Measurements from ENCODE around the gene KDM6B.

KDM6B gene

DNA sequence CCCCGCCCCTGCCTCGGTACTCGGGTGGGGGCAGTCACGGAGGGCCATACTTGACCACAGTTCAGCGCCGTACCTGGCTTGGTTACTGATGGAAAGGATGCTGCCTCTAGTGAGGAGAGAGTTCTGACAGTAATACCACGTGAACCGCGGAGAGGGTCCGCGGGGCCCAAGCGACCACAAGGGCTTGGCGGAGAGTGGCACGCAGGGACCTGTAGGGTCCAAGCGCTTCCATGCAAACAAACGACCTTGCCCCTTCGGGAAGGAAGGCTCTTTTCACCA, 9.2 kb downstream of the KDM6B start:
- no peak for DNase-seq (ENCODE audit: low spot score)
- in situ Hi-C loops (cut with MboI; ENCODE audit: low pct_unique_long_range_greater_than_20kb, low sequenced_read_pairs, unreplicated experiment), result no loop called here
- TF ChIP-seq, protein P1, sequence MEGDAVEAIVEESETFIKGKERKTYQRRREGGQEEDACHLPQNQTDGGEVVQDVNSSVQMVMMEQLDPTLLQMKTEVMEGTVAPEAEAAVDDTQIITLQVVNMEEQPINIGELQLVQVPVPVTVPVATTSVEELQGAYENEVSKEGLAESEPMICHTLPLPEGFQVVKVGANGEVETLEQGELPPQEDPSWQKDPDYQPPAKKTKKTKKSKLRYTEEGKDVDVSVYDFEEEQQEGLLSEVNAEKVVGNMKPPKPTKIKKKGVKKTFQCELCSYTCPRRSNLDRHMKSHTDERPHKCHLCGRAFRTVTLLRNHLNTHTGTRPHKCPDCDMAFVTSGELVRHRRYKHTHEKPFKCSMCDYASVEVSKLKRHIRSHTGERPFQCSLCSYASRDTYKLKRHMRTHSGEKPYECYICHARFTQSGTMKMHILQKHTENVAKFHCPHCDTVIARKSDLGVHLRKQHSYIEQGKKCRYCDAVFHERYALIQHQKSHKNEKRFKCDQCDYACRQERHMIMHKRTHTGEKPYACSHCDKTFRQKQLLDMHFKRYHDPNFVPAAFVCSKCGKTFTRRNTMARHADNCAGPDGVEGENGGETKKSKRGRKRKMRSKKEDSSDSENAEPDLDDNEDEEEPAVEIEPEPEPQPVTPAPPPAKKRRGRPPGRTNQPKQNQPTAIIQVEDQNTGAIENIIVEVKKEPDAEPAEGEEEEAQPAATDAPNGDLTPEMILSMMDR (IDR thresholded peaks at IDR 0.05; ENCODE audit: extremely low read depth, insufficient read depth, missing control alignments), result no peak

DNA sequence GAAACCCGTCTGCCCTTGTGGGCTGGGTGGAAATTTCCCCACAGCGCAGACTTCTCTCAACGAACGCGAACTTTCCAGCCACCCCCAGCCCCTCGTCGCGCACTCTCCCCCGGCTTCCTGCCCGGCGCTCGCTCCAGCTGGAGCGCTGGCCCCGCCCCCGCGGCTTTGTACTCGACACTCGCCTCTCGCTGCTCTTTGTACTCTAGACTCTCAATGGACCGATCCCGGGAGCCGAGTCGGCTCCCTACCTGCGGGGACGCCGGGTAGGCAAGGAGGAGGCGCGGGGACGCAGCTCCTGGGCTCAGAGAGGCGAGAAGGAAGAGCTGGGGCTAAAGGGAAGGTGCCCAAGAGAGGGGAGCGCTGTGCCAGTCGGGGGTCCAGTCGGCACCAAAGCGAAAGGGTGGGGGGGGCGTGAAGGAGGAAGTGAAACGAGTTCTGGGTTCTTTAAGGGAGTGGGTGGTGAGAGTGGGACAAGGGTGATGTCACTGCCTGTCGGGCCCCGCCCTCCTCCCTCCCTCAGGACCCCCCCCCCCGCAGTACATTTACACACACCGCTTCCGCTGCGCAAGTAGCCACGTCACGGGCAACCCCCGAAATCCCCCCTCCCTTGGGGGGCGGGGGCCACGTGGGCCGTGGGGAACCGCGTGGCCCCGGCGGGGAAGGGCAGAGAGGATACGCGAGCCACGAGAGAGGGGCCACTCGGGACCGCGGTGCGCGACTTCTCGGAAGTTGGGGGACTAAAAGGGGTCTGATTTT, 9.7 kb downstream of the KDM6B start:
- peak; percentile 96 for DNase-seq (ENCODE audit: low spot score)
- in situ Hi-C loops (cut with MboI; ENCODE audit: low pct_unique_long_range_greater_than_20kb, low sequenced_read_pairs, unreplicated experiment), result no loop called here
- TF ChIP-seq, protein P1 (IDR thresholded peaks at IDR 0.05; ENCODE audit: extremely low read depth, insufficient read depth, missing control alignments), result no peak

DNA sequence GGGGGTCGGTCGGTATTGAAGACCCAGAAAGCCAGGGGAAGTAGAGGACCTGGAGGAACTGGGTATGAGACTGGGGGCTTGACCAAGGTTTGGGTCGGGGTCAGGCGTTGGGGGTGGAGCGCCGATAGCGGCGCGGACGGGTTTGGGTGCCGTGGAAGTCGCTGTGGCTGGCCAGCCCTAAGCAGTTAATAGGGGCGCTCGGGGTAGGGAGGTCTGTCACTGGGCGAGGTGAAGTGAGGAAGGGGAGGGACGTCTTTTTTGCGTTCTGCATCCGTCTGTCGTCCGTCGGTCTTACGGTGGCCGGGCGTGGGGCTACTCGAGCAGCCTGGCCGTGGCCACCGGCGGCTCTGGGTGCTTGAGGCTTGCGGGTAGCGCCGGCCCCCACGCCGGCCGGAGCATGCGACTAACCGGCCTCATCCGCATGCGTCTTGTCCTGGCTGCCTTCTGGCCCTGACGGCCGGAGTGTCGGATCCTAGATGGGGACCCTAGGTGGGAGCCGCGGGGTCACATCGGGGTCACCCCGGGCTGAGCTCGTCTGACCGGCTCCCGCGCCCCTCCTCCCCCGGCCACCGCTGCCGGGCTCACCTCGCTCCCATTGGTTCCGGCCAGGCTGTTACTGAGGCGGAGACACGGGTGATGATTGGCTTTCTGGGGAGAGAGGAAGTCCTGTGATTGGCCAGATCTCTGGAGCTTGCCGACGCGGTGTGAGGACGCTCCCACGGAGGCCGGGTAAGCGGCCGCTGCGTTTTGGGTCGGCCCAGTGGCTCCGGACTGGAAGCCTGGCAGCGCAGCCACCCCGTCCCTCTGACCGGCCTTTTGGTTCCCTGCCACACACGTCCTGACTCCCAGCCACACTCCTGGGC, 10.5 kb downstream of the KDM6B start:
- peak; percentile 96 for DNase-seq (ENCODE audit: low spot score)
- in situ Hi-C loops (cut with MboI; ENCODE audit: low pct_unique_long_range_greater_than_20kb, low sequenced_read_pairs, unreplicated experiment), result no loop called here
- TF ChIP-seq, protein P1 (IDR thresholded peaks at IDR 0.05; ENCODE audit: extremely low read depth, insufficient read depth, missing control alignments), result no peak

DNA sequence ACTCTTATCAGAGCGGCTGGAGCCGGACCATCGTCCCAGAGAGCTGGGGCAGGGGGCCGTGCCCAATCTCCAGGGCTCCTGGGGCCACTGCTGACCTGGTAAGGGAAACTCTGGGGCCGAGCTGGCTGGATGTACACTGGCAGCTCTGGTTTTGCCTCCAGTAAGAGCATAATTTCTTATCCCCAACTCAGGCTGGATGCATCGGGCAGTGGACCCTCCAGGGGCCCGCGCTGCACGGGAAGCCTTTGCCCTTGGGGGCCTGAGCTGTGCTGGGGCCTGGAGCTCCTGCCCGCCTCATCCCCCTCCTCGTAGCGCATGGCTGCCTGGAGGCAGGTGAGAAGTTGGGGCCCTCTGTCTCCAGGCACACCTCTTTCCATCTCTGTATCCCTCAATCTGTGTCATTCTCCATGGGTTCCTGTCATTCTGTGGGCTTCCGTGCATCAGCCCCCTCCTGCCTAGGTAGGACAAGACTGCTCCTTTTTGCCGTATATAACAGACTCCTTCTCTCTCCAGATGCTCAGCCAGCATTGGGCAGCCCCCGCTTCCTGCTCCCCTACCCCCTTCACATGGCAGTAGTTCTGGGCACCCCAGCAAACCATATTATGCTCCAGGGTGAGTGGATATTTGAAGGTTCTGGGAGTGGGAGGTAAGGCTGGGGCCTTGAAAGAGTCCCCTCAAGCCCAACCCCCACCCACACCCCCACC, 11.5 kb downstream of the KDM6B start:
- DNase-seq (ENCODE audit: low spot score), result no peak
- TF ChIP-seq, protein P1 (IDR thresholded peaks at IDR 0.05; ENCODE audit: extremely low read depth, insufficient read depth, missing control alignments), result no peak
- in situ Hi-C loops (cut with MboI; ENCODE audit: low pct_unique_long_range_greater_than_20kb, low sequenced_read_pairs, unreplicated experiment), result no loop called here

DNA sequence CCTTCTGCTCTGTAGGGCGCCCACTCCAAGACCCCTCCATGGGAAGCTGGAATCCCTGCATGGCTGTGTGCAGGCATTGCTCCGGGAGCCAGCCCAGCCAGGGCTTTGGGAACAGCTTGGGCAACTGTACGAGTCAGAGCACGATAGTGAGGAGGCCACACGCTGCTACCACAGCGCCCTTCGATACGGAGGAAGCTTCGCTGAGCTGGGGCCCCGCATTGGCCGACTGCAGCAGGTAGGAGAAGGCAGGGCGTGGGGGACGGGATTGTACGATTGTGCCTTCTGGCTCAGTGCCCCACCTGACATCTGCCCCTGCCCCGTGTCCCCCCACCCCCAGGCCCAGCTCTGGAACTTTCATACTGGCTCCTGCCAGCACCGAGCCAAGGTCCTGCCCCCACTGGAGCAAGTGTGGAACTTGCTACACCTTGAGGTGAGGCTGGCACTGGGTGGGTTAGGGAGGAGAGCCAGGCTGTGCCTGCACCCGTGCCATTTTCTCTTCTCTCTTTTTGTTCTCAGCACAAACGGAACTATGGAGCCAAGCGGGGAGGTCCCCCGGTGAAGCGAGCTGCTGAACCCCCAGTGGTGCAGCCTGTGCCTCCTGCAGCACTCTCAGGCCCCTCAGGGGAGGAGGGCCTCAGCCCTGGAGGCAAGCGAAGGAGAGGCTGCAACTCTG, 12.2 kb downstream of the KDM6B start:
- TF ChIP-seq, protein P1 (IDR thresholded peaks at IDR 0.05; ENCODE audit: extremely low read depth, insufficient read depth, missing control alignments), result no peak
- no peak for DNase-seq (ENCODE audit: low spot score)
- in situ Hi-C loops (cut with MboI; ENCODE audit: low pct_unique_long_range_greater_than_20kb, low sequenced_read_pairs, unreplicated experiment), result no loop called here
